DLD1 (cell line): ENCODE results near the gene TST.

Source experiments
- in situ Hi-C: cut with HindIII; loops from 2 replicates; pipeline ENCODE4 v1.10.0; 2017; ENCODE audit warnings: low sequenced_read_pairs

Gene TST

DNA sequence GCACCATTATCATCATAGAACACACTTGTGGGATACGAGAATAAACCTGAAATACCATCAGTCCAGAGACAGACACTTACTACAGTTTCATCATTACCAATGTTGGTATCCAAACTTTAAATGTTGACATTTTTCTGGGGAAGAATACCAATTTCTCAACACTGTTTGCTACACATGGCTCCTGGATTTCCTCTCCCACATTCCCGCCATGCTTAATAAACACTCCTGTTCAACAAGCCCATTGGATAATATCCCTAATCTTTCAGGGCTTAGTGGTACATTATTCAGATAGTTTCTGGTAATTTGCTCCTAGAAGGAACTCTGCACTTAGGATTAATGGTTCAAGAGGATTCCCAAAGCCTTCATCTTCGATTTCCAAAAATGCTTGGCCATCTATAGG, 57.6 kb downstream of the TST start:
- in situ Hi-C loops: loop anchor here (10.0 kb wide), 2 partner anchors 127 to 187 kb away; partner anchors contain the start of gene IFT27
